ENCODE results near the gene TMEM80. TPM values are rescaled to one million over a fixed set of nuclear protein-coding genes. Genes with fewer than 3 reads are reported as not detected.

The TMEM80 gene
- total RNA-seq, 1 donor: 9.4 TPM

DNA sequence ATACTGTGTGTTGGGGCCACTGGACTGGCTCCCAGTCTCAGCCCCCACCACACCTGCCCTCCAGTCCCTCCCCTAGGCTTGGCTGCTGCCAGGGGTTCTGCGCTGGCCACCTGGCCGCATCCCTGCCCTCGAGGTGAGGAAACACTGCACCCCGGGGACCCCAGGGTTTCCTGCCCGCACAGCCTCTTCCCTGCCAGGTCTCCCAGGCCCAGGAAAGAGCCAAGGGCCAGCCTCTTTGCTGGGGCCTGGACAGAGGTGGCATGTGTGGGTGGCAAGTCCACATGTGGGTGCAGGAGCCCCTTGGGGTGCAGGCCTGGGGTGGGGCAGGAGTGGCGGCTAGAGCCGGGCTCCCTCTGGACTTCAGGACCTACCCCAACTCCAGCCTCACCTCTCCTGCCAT, 12.9 kb downstream of the TMEM80 start:
- H3K4me3 ChIP-seq (ENCODE audit: low read depth, low read length): no peak overlapping the region
- TF ChIP-seq, protein P1, sequence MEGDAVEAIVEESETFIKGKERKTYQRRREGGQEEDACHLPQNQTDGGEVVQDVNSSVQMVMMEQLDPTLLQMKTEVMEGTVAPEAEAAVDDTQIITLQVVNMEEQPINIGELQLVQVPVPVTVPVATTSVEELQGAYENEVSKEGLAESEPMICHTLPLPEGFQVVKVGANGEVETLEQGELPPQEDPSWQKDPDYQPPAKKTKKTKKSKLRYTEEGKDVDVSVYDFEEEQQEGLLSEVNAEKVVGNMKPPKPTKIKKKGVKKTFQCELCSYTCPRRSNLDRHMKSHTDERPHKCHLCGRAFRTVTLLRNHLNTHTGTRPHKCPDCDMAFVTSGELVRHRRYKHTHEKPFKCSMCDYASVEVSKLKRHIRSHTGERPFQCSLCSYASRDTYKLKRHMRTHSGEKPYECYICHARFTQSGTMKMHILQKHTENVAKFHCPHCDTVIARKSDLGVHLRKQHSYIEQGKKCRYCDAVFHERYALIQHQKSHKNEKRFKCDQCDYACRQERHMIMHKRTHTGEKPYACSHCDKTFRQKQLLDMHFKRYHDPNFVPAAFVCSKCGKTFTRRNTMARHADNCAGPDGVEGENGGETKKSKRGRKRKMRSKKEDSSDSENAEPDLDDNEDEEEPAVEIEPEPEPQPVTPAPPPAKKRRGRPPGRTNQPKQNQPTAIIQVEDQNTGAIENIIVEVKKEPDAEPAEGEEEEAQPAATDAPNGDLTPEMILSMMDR (IDR thresholded peaks at IDR 0.05; ENCODE audit: insufficient read depth, low read length): no peak
- DNase-seq (ENCODE audit: low read depth): no peak

DNA sequence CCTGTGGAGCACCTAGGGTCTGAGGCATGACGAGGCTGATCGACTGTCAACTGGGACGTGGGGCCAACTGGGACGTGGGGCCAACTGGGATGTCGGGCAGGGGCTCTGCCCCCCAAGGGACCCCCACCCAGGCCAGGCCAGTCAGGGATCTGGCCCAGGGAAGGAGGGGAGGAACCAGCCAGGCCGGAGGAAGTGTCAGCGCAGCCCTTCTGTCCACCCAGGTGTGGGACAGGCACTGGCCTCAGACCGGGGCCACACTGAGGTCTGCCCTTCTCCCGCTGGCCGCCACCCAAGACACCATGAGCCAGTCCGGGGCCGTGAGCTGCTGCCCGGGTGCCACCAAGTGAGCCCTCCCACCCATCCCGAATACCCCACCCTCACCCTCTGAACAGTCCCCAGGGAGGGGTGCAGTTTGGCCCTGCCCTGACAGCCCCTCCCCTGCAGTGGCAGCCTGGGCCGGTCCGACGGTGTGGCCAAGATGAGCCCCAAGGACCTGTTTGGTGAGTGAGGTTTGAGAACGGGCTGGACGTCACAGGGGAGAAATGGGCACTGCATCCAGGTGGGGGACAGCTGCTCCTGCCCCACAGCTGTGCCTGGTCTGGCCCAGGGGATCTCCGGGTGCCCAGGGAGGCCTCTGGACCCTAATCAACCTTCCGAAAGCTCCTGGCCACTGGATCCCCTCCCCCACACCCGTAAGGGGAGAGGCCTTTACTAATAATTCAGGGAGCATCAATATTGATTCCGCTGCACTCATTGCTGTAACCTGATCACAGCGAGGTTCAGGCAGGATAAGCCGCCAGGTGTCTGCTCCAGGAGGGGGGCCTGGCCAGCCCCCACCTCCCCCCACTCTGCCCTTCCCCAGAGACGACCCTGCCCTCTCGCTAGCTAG, 13.7 kb downstream of the TMEM80 start:
- no peak for DNase-seq (ENCODE audit: low read depth)

DNA sequence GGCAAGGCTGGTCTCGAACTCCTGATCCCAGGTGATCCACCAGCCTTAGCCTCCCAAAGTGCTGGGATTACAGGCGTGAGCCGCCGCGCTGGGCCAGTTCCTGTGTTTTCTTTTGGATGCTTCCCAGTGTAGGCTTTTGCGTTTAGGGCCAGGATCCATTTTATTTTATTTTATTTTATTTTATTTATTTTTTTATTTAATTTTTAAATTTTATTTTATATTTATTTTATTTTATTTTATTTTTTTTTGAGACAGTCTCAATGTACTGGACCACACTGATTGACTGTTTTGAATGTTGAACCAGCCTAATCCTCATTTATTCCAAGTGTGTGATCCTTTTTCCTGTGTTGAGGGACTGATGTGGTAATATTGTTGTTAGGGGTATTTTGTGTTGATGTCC, 18.8 kb downstream of the TMEM80 start:
- TF ChIP-seq, protein P1 (IDR thresholded peaks at IDR 0.05; ENCODE audit: insufficient read depth, low read length): no peak
- no peak overlapping the region for H3K4me3 ChIP-seq (ENCODE audit: low read depth, low read length)
- DNase-seq (ENCODE audit: low read depth): no peak

More for the DNA sequence above, 13.7 kb downstream of the TMEM80 start:
- H3K4me3 ChIP-seq (ENCODE audit: low read depth, low read length): no peak overlapping the region
- TF ChIP-seq, protein P1 (IDR thresholded peaks at IDR 0.05; ENCODE audit: insufficient read depth, low read length): no peak

DNA sequence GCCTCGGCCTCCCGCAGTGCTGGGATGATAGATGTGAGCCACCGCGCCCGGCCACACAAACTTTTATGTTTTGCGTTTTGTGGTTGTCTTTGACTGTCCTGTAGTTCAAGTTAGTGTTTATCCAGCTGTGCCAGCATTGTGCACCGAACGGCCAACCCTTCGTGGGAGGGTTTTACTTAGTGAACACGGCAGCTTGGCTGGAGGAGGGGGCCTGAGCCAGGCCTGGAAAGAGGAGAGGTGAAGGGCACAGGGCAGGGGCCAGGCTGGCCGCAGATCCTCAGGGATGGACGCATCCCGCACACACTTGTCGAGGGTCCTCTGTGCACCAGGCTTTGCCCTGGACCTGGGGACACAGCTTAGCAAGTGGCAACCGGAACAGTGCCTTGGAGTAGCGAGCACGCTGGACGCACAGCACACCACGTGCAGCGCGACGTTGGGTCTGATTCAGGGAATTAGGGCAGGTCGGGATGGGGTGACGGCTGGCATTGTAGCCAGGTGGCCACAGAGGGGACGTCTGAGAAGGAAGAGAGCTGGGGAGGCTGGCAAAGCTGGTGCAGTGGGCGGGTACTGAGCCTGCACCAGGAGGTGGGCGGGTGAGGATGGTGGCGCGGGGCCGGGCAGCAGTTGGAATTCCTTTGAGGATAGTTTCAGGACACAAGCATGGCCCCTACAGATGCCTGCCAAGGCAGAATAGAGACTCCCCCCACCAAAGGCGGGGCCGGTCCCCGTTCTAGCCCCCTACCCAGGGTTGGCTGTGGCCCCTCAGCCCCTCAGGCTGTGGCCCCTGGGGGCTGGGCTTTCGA, 23.8 kb downstream of the TMEM80 start:
- H3K4me3 ChIP-seq (ENCODE audit: low read depth, low read length): no peak overlapping the region
- no peak for DNase-seq (ENCODE audit: low read depth)
- TF ChIP-seq, protein P1 (IDR thresholded peaks at IDR 0.05; ENCODE audit: insufficient read depth, low read length): no peak

DNA sequence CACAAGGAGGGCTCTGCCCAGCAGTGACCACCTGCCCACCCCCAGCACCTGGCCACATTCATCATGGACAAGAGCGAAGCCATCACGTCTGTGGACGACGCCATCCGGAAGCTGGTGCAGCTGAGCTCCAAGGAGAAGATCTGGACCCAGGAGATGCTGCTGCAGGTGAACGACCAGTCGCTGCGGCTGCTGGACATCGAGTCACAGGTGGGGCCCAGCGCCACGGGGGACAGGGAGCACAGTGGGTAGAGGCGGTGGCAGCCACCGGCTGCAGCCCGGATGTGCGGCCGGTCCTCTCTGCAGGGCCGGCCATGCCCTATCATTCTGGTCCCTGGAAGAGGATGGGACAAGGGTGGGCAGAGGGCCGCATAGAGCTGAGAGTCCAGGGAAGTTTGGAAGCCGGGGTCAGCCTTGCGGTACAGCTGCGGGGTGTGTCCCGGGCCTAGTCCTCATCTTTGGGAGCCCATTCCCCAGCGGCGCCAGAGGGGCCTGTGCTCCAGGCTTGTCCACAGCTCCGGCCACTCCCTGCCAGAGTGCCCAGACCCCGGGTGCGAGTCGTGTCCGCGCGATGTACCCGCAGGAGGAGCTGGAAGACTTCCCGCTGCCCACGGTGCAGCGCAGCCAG, 24.5 kb downstream of the TMEM80 start:
- H3K4me3 ChIP-seq (ENCODE audit: low read depth, low read length): no peak overlapping the region
- TF ChIP-seq, protein P1 (IDR thresholded peaks at IDR 0.05; ENCODE audit: insufficient read depth, low read length): no peak
- DNase-seq (ENCODE audit: low read depth): no peak

DNA sequence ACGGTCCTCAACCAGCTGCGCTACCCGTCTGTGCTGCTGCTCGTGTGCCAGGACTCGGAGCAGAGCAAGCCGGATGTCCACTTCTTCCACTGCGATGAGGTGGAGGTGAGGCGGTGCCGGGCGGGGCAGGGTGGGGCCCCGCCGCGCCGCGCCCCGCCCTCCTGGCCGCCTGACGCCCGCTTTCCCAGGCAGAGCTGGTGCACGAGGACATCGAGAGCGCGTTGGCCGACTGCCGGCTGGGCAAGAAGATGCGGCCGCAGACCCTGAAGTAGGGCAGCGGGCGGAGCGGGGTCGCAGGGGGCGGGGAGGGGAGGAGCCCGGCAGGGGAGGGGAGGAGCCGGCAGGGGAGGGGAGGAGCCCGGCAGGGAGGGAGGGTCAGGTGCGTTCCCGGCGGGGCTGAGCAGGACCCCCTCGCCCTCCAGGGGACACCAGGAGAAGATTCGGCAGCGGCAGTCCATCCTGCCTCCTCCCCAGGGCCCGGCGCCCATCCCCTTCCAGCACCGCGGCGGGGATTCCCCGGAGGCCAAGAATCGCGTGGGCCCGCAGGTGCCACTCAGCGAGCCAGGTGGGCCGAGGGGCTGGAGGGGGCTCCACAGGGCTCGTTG, 25.1 kb downstream of the TMEM80 start:
- no peak for DNase-seq (ENCODE audit: low read depth)
- no peak overlapping the region for H3K4me3 ChIP-seq (ENCODE audit: low read depth, low read length)
- TF ChIP-seq, protein P1 (IDR thresholded peaks at IDR 0.05; ENCODE audit: insufficient read depth, low read length): no peak
